GM19193 (cell line): Measurements from ENCODE around the gene MR1.

Source experiments
- POLR2A ChIP-seq: IDR thresholded peaks from 4 replicates; pipeline ENCODE4 v1.6.1; 2011; ENCODE audit not compliant: insufficient read depth, insufficient read length; ENCODE audit errors: extremely low read depth

MR1 gene

DNA sequence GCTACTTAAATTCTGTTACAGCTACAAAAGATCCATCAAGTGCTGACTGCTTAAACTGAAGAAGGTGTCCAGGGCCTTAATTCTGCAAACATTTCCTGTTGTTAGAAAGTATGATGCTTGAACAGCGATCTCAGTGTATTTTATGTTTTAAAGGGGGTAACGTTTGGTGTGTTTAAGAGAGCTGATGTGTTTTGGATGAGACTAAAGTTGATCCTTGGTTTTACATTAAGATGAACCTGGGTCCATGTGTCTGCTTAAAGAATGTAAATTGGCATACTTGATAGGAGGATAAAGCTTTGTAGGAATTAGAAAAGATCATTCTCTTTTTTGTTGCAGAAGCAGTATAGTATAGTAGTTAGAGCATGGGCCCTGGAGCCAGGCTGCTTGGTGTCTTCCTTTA is 58.3 kb downstream of the MR1 start:
- no peak for TF ChIP-seq POLR2A

DNA sequence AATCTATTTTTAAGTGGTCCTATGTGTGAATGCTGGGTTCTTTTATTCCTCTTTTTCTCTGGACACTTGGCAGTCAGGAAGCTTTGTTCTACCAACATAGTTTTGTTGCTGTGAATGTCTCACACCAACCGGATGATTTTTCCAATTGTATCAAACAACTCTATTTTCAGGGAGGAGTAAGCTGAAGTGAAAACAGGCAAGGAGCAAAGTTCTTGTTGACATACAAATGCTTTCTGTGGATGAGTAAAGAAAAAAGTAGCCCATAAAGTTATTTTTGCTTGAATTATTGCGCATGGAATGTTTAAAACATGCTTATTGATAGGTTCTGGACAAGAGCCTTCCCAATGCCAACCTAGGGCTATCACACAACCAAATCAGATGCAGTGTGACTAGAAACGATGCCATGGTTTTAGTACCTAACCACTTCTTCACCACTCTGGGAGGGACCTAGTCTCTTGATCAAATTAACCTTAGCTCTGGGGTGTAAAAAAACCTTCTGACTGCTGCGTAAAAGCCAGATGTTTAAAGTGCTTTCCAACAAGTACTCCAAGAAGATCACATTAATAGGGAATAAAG is 59.2 kb downstream of the MR1 start:
- no peak for TF ChIP-seq POLR2A

DNA sequence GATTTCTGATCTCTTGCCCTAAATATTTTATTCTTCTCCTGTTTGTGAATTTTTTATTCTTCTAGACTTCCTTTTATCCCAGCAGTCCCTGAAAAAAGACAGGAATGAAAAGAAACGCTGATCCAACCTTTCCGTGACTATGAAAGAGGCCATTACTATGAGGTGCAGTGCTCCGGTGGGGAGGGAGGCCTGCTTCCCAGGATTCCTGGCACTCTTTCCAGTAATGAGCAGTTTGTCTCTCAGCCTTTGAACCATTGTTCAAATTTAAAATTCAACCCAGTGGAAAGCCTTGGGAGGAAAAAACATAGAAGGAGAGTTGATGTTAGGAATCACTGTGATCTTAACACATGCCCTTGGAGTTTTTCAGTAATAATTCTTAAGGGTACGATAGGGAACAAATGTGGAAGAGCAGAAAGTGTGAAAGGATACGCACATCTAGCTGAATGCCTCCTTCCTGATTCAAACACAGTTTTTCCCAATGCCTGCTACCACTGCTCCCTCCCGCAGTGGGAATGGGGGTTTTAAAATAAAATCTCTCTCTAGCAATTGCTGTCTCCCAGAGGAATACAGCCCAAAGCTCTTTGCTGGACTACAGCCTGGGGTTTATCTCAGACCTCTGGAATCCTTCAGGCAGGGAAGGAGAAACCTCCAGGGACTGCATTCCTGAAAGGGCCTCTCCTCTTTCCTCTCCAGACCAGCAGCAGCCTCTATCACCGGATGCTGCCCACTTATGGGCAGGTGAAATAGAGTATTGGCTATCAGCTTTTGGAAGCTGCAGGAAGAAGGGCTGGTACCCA is 60.8 kb downstream of the MR1 start:
- peak; percentile 7 for TF ChIP-seq POLR2A

DNA sequence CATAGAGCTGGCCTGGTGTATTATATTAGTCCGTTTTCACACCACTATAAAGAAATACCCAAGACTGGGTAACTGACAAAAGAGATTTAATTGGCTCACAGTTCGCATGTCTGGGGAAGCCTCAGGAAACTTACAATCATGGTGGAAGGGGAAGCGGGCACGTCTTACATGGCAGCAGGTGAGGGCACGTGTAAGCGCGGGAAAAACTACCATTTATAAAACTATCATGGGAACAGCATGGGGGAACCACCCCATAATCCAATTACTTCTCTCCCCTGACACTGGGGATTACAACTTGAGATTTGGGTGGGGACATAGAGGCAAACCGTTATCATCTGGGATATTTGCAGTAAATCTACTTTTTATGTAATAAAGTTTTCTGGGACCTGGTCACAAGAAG is 61.5 kb downstream of the MR1 start:
- TF ChIP-seq POLR2A: peak; percentile 51

DNA sequence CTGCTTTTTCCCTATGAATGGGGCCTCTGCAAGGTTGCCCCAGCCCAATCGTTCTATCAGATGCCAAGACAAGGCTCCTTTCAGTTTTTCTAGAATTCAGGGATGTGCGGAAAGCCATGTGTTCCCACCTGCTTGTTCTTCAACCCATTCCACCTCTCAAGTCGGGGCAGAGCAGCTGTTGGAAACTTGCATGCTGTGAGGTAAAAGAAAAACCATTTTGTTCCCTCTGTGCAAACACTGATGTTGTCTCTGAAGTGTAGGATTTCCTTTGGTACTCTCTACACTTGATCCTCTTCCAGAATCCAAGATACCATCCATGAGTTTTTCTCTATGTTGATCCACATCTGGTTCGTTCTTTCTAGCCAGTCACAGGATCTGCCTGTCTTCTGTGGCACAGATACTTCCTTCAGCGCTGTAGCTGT is 62.0 kb downstream of the MR1 start:
- TF ChIP-seq POLR2A: peak; percentile 21

DNA sequence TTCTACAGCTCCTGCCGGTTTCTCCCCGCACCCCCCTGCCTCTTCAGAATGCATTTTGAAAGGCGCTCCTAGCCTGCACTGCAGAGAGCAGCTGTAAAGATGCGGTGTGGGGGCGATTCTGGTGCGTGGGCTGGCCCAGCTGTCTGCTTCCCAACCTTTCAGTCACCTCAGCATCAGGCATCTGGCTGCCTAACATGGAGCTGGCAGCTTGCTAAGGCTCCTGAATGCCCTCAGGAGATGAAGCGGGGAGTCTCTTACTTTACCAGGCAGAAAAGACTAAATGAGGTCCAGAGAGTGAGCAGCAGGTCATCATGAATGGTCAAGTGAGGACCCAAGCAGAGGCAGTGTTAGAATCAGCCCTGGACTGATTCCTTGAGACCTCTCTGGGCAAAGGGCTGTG is 63.5 kb downstream of the MR1 start:
- no peak for TF ChIP-seq POLR2A

DNA sequence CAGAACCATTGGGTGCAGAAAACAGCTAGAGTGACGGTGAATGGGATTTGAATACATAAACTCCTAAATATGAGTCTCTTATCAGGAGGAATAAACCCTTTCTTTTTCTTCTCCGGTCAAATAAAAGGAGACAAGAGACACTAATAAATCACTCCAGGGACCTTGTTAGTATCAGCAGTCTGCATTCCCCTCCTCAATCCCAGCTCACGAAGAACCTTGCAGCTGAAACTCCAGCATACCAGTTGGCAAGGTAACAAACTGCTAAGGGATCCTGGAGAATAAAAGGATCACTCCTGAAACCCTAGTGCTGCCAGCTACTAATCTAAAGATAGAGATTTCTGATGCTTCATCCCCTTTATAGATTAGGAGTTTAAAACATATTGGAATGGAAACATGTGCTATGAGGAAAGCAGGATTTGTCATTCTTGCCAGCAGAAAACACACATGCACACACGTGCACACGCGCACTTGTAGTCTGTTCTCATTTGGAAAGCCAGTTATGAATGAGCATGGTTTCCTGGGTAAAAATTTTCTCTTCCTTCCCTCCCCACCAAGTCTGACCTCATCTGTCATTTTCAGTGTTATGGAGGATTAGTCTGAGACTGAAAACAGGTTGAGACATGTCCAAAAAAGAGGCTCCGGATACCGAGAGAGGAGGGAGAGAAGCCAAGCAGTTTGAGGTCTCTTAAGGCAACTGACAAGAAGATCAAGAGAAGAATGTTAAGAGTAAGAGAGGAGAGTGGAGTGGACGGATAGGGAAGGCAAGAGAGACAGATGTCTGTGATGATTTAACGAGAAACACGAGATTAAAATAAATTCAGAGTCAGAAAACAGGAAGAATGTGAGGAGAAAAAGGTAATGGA is 65.6 kb downstream of the MR1 start:
- no peak for TF ChIP-seq POLR2A

DNA sequence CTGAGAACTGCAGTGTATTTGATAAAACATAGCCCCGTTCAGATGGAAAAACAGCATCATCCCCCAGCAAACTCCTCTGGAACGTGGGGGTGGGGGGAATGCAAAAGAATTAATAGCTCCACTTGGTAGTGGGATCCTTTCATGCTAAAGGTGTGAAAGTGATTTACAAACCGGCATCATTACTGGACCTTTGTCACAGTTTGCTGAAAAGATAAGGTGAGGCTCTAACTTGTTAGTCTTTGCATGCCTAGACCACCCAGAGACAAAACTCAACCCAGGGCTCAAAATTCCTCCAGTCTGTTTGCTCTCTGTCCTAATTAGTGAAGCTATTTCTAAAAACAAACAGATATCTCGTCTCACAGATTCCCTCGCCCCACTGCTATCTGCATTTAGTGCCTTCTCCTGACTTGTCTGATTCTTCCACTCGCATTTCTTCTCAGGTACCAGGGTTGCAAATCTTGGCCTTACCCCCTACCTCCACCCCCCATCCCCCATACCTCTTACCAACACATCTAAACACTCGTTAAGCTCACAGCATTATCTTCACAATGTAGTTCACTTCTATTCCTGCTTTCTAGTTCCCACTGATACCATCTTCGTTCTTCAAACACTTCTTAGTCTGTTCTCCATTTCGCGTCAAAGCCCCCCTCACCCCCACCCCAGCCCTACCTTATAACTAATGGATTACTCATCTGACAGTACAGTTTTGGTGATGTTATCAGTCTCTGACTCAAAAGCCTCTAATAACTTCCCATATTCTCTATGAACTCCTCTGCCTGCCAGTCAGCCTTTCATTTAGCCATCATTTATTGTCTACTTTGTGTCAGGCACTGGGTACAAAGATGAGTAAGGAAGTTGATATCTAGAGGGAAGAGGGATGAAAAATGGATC is 66.5 kb downstream of the MR1 start:
- TF ChIP-seq POLR2A: peak; percentile 32

DNA sequence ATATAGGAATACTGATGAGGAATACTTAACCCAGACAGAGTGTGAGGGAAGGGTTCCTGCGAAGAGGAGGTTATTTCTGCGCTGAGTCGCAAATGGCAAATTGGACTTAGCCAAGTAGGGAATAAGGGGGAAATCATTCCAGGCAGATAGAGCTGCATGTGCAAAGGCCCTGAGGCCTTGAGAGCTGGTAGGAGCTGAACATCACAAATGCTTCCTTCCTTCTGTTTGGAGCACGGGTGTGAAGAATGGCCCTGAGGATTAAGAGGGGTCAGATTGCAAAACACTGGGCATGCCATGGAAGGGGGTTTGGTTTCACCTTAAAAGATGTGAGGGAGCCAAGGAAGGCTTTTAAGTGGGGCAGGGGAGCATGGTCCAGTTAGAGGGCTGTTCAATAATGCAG is 67.2 kb downstream of the MR1 start:
- no peak for TF ChIP-seq POLR2A

DNA sequence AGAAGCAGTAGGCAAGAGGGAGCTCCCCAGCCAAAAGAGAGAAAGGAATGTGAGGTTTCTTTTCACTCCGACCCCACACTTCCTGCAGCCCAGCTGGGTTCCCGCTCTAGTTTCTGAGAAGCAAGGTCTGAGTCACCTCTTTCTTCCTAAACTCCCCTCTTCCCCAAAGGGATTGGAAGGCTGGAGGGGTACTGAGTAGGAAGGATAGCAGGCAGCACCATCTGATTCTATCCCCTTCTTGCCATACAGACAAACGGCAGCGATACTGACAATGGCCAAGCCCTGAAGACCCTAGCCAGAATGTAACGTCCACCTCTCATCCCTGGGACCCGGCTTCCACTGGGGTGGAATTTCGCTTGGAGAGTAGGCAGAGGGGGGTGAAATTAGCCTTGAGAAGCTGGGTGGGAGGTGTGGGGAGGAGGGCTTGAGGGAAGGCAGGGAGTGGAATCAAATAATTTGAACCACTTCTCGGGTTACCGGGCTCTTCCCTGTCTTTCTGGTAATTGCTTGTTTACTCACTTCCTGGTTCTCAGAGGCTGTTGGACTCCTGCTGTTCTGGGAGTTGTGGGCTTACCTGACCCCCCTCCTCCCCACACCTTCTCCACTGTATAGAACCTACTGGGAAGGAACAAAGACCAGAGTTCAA is 67.9 kb downstream of the MR1 start:
- TF ChIP-seq POLR2A: no peak

DNA sequence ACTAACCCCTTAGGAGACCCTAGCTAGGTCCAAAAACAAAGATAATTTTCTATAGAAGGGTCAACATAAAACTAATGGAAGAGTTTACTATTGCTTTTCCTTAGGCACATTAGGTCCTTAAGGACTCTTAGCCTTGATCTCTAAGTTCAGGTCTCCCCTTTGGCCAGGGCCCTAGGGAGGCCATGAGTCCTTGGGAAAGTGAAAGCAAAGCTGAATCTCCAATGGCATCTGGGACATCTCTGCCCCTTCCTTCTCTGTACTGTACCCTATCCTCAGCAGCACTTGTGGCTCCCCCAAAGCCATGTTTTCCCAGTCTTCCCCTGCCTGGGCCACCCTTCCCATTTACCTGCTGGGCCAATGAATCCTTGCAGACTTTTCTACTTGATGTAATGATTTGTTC is 69.1 kb downstream of the MR1 start:
- TF ChIP-seq POLR2A: no peak

DNA sequence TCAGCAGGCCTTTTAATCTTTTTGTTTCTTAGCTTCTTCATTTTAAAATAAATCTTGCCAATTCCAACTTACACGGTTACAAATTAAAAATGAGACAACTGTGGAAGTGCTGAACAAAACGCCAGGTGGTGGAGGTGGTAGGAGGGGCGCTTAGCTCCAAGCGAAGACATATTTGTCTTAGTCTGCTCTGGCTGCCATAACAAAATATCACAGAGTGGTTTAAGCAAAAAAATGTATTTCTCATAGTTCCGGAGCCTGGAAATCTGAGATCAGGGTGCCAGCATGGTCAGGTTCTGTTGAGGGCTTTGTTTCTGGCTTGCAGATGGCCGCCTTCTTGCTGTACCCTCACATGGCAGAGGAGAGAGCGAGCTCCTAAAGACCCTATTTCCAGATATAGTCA is 69.6 kb downstream of the MR1 start:
- TF ChIP-seq POLR2A: no peak

DNA sequence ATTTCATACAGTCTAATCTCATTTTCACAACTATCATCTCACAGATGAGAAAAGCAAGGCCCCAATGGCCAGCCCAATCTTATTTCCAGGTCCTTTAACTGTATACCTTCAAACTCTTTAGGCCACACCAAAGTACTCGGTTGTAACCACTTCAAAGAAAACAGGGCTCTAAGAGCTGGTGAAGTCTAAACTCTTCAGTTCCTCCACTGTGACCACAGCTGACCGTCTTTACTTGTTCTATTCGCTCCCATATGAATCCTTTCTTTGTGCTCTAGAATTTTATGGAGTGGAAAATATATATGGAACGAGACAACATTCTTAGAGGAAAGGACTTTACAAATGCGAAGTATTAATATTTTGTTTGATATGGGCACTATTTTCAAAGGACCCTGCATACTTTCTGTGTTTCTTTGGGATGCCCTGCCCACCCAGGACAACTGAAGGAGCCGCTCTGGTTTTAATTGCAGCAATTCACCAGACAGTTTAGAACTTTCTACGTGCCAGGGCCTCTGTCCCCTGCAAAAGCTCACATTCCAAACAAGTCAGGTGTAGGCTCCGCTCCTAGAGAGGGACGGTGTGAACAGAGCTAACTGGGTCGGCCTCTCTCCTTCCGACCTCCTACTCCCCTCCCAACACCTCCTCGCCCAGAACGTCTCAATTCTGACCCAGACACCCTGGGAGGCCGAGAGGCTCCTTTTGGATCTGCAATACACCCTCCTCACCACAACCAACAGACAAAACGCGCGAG is 70.4 kb downstream of the MR1 start:
- no peak for TF ChIP-seq POLR2A

DNA sequence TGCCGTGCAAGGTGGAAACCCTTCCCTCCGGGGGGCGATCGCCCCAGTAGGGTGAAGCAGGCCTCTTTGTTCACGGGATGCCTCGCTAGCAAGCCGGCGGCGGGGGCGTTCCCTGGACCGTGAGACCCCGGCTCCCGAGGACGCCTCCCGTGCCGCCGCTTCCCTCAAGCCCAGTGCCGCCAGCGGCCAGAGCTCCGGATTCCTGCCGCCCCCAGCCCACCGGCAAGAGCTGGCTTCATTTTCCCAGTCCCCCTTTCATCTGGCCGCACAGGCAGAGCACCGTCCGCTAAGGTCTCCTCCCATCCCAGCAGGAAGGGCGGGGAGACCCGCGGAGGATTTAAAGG is 71.0 kb downstream of the MR1 start:
- TF ChIP-seq POLR2A: no peak
